Suppressor macrophage treated with lipopolysaccharide for 1 hour (primary cell): Measurements from ENCODE around the gene MPST.

ENCODE experiments used
- DNase-seq, 3 donors: peaks; one replicate each; pipeline ENCODE4 v3.0.0-alpha.2; 2020 to 2022

Gene MPST

GRCh38 chr22:37023743-37024338 is 4.3 kb downstream of the MPST start:
- DNase-seq: no peak

DNA sequence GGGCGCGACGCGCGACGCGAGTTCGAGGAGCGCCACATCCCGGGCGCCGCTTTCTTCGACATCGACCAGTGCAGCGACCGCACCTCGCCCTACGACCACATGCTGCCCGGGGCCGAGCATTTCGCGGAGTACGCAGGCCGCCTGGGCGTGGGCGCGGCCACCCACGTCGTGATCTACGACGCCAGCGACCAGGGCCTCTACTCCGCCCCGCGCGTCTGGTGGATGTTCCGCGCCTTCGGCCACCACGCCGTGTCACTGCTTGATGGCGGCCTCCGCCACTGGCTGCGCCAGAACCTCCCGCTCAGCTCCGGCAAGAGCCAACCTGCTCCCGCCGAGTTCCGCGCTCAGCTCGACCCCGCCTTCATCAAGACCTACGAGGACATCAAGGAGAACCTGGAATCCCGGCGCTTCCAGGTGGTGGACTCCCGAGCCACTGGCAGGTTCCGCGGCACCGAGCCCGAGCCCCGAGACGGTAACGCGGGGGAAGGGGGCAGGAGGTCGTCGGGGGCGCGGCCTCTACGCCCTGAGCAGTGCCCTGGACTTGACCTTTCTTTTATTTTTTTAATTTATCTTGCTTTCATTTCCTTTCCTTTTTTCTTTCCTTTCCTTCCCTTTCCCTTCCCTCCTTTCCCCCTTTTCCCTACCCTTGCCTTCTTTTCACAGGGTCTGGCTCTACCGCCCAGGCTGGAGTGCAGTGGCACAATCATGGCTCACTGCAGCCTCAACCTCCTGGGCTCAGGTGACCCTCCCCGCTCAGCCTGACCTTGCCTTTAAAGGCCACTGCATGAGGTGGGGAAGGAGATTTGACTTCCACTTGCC is 5.0 kb downstream of the MPST start:
- DNase-seq: no peak

DNA sequence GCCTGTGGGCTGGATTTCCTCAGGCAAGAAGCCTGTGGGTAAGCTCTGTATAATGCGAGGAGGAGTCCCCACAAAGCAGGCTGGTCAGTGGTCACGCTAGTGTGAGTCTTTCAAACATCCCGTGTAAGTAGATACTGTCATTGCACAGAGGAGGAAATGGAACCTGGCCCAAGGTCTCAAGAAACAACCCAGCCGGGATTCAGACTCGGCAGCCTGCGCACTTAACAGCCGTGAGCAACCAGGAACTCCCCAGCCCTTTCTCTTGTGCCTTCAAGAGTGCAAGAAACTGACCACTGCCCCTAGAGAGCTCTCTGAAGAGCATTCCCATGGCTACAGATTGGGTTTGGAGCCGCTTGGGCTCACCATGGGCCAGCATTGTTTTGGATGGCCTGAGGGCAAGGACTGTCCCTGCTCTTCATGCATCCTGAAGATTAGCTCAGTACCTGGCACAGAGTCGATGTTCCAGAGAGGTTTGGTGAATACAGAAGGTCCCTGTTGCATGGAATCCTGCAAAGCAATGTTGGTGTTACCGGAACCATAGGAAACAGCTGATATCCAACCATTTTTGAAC is 6.0 kb downstream of the MPST start:
- DNase-seq: no peak

DNA sequence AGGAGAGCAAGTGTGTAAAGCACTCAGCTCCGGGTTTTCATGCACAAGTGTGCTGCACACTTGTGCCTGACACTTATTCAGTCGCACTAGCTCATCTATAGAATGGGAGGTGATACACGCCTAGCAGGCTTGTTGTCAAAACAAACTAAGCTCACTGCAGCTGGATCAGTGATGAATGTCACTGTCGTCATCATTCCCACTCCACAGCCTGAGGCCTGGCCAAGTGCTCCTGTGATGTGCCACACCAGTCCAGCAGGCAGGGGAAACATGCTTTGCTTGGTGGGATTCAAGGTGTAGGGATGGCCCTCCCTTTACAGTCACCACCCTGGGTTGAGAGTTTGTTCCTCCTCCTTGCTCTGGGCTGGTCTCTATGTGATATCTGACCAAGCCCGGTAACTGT is 6.8 kb downstream of the MPST start:
- DNase-seq: no peak

DNA sequence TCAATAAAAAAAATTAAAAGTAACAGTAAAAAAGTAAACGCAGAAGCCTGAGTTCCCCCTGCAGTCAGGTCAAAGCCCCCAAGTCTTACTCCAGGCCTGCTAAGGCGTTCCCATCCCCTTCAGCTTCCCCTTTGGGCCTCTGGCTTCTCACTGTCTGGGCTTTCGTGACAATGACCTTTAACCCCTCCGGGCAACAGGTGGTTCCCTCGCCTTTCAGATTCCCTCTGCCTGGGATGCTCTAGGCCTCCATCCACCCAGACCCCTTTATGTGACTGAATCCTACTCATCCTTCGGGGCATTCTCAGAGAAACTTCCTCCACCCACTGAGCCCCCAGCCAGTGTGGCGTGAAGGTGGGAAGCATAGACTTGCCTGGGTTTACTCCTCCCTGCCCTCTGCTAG is 8.0 kb downstream of the MPST start:
- DNase-seq: no peak

- DNase-seq: no peak
These were observed 9.4 kb downstream of the MPST start for GRCh38 chr22:37028692-37029674.

DNA sequence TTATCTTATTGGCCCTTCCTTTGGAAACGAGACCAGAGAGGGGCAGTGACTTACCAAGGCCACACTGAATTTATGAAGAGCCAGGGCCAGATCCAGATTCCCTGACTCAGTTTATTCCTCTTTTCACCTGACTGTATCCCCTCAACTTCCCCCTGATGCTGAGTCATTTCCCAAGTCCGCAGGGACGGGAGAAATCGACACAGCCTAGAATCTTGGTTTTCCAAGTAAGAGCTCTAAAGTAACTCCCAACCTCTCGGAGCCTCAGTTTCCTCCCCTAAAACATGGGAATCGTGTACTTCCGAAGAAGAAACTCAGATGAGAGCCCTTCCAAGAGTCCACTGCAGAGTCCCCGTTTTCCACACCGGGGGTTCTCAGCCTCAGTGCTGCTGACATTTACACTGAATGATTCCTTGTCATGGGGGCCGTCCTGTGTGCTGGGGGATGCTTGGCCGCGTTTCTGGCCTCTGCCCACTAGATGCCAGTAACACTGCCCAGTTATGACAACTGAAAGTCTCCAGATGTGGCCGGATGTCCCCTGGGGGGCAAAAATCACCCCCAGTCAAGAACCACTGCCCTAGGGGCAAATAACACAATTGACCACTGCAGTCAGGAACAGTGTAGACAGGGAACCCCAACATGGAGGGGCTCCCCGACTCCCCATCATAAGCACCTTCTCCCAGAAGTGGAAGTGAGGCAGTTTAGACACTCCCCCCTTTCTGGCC is 11.2 kb downstream of the MPST start:
- no peak for DNase-seq

- no peak for DNase-seq
These were observed 12.6 kb downstream of the MPST start for GRCh38 chr22:37032134-37032534.

DNA sequence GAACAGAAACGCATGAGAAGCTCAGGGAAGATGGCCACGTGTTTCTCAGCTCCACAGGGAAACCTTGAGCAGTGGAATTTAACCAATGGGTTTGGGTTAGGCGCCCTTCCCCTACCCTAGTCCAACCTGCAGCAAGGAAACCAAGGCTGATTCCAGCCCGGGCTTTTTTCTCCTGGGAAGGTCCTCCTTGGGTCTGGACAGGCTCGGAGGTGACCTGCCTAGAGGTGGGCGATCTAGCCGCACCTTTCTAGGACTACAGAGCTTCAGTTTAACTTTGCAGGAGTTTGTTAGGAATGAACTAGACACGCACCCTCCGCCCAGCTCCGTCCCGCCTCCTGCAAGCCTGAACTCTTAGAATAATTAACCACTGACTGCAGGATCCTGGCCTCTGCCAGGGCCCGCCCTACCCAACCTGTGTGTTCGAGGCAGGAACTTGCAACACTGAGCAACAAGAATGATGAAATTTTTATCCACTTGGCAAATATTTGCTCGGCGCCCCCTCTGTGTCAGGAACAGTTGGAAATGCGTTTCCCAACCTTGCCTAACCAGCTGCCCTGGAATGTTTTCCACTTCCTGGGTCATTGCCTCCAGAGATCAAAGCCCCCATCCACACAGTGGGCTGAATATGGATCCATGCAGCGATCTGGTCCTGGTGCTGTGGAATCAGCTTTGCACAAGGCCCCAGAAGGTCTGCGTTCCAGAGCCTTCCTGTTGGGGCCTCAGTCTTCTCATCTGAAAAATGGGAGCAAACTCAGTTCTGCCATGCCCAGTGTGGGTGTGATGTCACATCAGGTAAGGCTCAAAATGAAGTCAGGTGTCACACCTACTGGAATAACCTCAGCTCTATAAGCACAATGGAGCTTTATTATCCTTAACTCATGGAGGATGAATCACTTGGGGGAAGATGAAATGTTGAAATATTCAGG is 13.3 kb downstream of the MPST start:
- no peak for DNase-seq

DNA sequence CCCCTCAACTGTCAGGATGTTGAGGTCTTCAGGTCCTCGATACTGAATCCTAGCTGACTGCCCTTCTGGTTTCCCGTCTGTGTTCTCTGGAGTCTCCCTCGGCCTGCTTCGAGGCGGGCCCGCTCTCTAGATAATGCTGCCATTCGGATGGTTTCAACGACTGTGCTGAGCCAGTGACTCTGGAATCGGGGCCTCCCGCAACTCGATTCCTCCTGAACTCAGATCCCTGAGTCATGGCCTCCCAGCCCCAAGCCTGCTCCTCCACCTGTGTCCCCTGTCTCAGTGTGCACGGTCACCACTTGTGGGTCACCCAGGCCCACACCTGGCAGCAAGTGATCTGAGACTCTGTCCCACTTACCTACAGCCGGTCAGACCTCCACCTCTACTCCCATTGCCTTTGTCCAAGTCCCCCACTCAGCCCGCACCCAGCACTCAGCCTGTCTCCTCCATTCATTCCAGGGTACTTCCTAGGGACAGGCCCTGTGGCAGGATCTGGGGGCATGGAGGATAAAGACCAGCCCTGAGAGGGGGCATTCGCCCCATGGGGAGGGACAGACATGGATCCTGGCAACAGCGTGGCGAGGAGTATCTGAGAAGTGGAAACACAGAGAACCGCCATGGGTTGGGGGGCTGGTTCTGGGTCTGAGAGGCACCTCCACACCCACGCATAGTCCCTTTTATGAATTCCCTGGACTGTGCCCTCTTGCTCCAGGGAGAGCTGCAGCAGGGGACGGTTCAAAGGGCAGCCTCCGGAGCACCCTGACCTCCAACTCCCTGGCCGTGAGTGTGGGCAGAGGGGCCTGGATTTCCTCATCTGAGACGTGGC is 14.3 kb downstream of the MPST start:
- DNase-seq: no peak

- no peak for DNase-seq
These were observed 17.3 kb downstream of the MPST start for GRCh38 chr22:37036655-37037377.

DNA sequence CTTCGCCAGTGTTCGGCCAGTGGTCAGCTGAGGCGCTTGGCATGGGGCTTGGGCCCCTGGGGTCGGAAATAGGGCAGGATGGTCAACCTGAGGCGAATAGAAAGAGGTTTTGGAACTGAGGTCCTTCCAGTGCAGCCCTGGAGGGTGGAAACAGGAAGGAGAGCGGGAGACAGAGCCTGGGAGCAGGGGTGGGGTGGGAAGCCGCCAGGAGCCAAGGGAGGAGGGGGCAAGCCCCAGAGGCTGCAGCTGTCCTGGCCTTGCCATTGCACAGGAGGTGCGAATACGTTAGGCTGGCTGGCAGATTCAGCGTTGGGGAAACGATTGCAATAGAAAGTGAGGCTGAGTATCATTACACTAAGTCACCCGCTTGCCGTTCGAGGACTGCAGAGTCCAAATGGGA is 18.1 kb downstream of the MPST start:
- DNase-seq: no peak

GRCh38 chr22:37039466-37039865 is 19.9 kb downstream of the MPST start:
- DNase-seq: no peak

DNA sequence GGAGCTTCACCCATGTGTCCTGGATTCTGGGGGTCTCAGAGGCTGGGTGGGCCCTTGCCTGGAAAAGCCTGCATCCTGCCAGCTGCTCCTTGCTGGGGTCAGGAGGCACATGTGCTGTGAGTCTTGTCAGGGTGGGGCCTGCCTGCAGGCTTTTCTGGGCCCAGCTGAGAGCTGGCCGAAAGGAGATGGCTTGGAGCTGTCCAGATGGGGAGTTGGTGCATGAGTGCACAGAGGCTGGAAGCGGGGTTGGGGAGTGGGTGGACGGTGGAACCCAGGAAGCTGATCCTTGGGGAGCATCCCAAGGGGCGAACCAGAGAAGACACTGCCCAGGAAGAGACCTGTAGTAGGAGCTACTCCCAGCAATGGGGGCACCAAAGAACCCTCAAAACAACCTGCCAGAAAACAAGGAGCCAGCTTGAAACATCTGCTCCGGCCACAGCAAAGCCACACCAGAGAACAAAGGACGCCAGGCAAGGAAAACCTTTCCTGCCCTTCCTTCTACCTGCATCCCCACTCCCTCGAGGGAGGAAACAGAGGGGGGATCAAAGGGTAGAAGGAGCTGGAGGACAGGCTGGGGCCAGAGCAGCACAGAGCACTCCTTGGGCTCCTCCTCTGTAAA is 23.8 kb downstream of the MPST start:
- no peak for DNase-seq

- DNase-seq: peak; percentile 67 to 85 (median 72)
These were observed 24.4 kb downstream of the MPST start for GRCh38 chr22:37043828-37044538.

- peak; percentile 71 to 82 (median 78) for DNase-seq
These were observed 25.4 kb downstream of the MPST start for GRCh38 chr22:37044634-37045625.

GRCh38 chr22:37045958-37046357 is 26.4 kb downstream of the MPST start:
- DNase-seq: peak; percentile 35 to 59 (median 51)
